GM21825 (cell line): ENCODE measurements around the gene SMCO2.

Source experiments
- ATAC-seq: cut with Tn5 transposase; IDR thresholded peaks from one replicate; pipeline ENCODE4 v1.9.1; 2021; ENCODE audit warnings: mild to moderate bottlenecking, moderate library complexity; ENCODE audit not compliant: unreplicated experiment

The SMCO2 gene

GRCh38 chr12:27497446-27497845, 50.9 kb downstream of the SMCO2 start:
- ATAC-seq: no peak

DNA sequence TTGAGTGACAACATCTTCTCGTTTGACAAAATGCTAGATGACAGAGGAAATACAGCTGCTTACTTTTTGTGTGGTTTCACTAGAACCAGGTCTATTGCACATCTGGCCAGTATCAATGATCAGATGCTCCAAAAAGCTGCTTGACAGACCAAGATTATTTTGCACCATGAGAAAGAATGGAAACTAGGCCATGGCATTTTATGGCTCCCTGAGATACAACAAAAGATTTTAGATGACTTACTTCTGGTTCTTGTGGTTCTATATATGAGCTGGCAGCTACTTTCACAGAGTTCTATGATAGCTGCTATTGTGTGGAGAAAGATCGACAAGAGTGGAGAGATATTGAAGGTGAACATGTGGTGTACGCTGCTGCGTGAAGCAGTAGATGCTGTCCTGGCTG, 51.6 kb downstream of the SMCO2 start:
- ATAC-seq: no peak

DNA sequence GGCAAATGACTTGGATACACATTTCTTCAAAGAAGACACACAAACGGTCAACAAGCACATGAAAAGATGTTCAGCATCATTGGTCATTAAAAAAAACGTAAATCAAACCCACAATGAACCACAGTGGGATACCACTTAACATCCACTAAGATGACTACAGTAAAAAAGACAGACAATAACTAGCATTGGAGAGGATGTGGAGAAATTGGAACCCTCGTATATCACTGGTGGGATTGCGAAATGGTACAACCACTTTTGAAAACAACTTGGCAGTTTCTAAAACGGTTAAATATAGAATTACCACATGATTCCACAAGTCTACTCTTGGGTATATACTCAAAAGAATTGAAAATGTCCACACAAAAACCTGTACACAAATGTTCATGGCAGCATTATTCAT, 52.2 kb downstream of the SMCO2 start:
- ATAC-seq: no peak

DNA sequence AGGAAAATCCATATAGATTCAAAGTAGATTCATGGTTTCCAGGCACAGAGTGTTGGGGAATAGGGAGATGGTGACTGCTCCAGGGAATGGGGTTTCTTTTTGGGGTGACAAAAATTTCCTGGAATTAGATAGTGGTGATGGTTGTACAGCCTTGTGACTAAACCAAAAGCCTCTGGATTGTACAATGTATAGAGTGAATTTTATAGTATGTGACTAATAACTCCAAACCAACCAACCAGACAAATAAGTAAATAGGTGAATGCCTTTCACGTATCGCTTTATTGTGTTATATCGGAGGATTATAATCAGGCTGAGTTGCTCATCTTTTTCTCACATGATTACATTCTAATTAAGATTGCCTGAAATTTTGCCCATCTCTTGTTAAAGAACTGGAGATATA, 52.8 kb downstream of the SMCO2 start:
- no peak for ATAC-seq

DNA sequence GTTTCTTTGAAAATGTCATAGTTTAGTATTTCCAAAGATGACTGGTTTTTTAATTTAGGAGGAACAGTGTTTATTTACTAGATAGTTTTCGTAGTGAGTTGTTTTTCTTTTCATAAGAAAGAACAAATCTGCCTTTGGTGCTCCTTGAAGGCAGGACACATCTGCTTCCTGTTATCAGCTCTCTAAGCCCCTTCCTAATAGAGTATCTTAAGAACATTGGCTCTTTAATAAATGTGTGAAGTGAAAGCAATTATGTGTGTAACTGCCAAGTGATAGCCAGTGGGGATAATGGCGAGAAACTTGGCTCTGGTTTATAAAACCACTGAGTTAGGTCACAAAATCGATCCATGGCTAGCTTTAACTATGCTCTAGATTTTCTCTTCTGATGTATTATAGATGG, 54.0 kb downstream of the SMCO2 start:
- no peak for ATAC-seq

GRCh38 chr12:27502021-27502435, 55.5 kb downstream of the SMCO2 start:
- no peak for ATAC-seq

- ATAC-seq: no peak
These were observed 58.0 kb downstream of the SMCO2 start for GRCh38 chr12:27504507-27504906.

GRCh38 chr12:27505109-27505508, 58.6 kb downstream of the SMCO2 start:
- no peak for ATAC-seq

DNA sequence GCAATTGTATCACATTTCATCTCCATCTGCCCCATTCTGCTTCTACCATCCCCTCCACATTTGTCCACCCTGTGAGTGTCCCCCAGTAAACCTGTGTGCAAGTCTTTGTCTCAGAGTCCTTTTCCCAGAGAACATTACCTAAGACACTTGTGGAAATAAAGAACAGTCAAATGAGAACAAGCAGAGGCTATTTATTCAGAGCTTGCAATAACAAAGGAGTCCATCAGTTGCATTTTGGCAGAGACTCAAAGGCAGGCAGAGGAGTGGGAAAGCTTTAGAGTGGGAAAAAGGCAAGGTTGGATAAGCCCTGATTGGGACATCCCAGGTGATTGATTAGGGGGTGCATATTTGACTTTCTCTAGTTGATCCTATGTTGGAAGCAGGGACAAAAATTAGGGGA, 59.2 kb downstream of the SMCO2 start:
- ATAC-seq: no peak

GRCh38 chr12:27506645-27507189, 60.2 kb downstream of the SMCO2 start:
- no peak for ATAC-seq

- no peak for ATAC-seq
These were observed 62.3 kb downstream of the SMCO2 start for GRCh38 chr12:27508736-27509431.

- ATAC-seq: no peak
These were observed 64.6 kb downstream of the SMCO2 start for GRCh38 chr12:27511031-27511722.

- no peak for ATAC-seq
These were observed 65.1 kb downstream of the SMCO2 start for GRCh38 chr12:27511723-27512045.

GRCh38 chr12:27513155-27513824, 66.8 kb downstream of the SMCO2 start:
- no peak for ATAC-seq

GRCh38 chr12:27515671-27516070, 69.1 kb downstream of the SMCO2 start:
- no peak for ATAC-seq

- ATAC-seq: no peak
These were observed 70.1 kb downstream of the SMCO2 start for GRCh38 chr12:27516625-27517024.

DNA sequence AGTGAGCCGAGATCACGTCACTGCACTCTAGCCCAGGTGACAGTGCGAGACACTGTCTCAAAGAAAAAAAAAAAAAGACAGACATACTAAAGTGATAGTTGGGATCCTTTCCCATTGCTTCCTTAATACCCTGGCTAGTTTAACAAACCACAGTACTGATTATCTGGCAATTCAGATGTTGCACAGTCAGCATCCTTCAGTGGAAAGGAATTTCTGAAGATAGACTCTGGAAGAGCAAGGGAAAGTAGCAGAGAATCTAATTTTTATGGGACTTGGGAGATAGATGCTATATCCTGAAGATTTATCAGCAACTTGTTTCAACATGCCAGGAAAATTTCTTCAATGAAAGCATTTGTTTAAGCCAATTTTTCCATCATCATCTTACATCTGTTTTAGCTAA, 71.0 kb downstream of the SMCO2 start:
- ATAC-seq: no peak

- no peak for ATAC-seq
These were observed 71.6 kb downstream of the SMCO2 start for GRCh38 chr12:27517961-27518665.

- ATAC-seq: no peak
These were observed 74.5 kb downstream of the SMCO2 start for GRCh38 chr12:27521066-27521465.

- ATAC-seq: no peak
These were observed 75.4 kb downstream of the SMCO2 start for GRCh38 chr12:27521981-27522380.

GRCh38 chr12:27523305-27523641, 76.7 kb downstream of the SMCO2 start:
- peak; percentile 6 for ATAC-seq
